Measurements from ENCODE around the gene MINDY4B. TPM values are rescaled to one million over a fixed set of nuclear protein-coding genes. Genes with fewer than 3 reads are reported as not detected.

MINDY4B gene
- total and polyA plus RNA-seq, 2 experiments from 2014 or later, result not detected

DNA sequence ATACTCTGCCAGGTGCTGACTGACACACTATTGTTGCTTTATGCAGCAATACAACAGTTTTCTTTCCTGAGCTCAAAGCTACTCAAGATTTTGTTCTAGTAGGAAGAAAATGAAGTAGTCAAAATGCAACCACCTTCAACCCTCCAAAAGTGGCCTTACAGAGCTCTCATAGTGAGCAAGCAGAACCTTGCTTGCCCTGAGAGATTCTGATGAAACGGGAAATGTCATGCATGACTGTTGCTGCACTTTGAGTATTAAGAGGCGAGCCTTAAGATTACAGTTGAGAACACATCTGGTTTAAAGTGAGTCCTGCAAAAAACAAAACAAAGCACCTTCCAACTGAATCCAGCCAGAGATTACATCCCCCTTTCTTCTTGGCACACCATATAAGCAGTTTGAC is 29.7 kb downstream of the MINDY4B start:
- Histone ChIP-seq H2AFZ (peak overlapping the region; percentile 76; the same call in 1 of the 2 replicates), H4K20me1 (replicated peaks; ENCODE audit: insufficient read depth) (no peaks in the 10 kb centered on the region), H3K79me2 (replicated peaks; ENCODE audit: insufficient read depth) (no peaks in the 10 kb centered on the region), H3K4me3 (no peak overlapping the region), H3K4me2 (no peak overlapping the region), H3K9me2 (ENCODE audit: insufficient read depth) (no peaks in the 10 kb centered on the region), H3F3A (replicated peaks; ENCODE audit: low read depth) (no peaks in the 10 kb centered on the region), H3K27me3 (ENCODE audit: insufficient read depth) (no peaks in the 10 kb centered on the region), H3K27ac (ENCODE audit: low read depth) (no peak overlapping the region), H3K36me3 (ENCODE audit: insufficient read depth) (no peaks in the 10 kb centered on the region), H3K4me1 (ENCODE audit: insufficient read depth) (no peaks in the 10 kb centered on the region)
- Mint-ChIP-seq H3K27me3 (ENCODE audit: insufficient read depth, low read depth, poor library complexity) (no peaks in the 10 kb centered on the region), H3K9me3 (no peaks in the 10 kb centered on the region), H3K4me3 (no peak overlapping the region), H3K27ac (no peak overlapping the region), H3K4me1 (no peaks in the 10 kb centered on the region), H3K36me3 (ENCODE audit: low read depth) (no peaks in the 10 kb centered on the region)
- ATAC-seq, result no peak
- DNase-seq (ENCODE audit: low spot score), result no peak
- no peak for TF ChIP-seq ZNF331 (CRISPR knock-in tag; IDR thresholded peaks at IDR 0.05; ENCODE audit: low read depth)
- no peak for TF ChIP-seq ZNF114 (CRISPR knock-in tag; IDR thresholded peaks at IDR 0.05)
- no peak for TF ChIP-seq POLR2AphosphoS5 (IDR thresholded peaks at IDR 0.05; ENCODE audit: low read depth)
- TF ChIP-seq CREB1 (CRISPR knock-in tag; IDR thresholded peaks at IDR 0.05; ENCODE audit: low read depth), result no peak
- no peak for TF ChIP-seq STAT1 (IDR thresholded peaks at IDR 0.05; ENCODE audit: unreplicated experiment)
- TF ChIP-seq EZH2 (IDR thresholded peaks at IDR 0.05; ENCODE audit: low read depth, unreplicated experiment), result no peak
- TF ChIP-seq, protein P1, sequence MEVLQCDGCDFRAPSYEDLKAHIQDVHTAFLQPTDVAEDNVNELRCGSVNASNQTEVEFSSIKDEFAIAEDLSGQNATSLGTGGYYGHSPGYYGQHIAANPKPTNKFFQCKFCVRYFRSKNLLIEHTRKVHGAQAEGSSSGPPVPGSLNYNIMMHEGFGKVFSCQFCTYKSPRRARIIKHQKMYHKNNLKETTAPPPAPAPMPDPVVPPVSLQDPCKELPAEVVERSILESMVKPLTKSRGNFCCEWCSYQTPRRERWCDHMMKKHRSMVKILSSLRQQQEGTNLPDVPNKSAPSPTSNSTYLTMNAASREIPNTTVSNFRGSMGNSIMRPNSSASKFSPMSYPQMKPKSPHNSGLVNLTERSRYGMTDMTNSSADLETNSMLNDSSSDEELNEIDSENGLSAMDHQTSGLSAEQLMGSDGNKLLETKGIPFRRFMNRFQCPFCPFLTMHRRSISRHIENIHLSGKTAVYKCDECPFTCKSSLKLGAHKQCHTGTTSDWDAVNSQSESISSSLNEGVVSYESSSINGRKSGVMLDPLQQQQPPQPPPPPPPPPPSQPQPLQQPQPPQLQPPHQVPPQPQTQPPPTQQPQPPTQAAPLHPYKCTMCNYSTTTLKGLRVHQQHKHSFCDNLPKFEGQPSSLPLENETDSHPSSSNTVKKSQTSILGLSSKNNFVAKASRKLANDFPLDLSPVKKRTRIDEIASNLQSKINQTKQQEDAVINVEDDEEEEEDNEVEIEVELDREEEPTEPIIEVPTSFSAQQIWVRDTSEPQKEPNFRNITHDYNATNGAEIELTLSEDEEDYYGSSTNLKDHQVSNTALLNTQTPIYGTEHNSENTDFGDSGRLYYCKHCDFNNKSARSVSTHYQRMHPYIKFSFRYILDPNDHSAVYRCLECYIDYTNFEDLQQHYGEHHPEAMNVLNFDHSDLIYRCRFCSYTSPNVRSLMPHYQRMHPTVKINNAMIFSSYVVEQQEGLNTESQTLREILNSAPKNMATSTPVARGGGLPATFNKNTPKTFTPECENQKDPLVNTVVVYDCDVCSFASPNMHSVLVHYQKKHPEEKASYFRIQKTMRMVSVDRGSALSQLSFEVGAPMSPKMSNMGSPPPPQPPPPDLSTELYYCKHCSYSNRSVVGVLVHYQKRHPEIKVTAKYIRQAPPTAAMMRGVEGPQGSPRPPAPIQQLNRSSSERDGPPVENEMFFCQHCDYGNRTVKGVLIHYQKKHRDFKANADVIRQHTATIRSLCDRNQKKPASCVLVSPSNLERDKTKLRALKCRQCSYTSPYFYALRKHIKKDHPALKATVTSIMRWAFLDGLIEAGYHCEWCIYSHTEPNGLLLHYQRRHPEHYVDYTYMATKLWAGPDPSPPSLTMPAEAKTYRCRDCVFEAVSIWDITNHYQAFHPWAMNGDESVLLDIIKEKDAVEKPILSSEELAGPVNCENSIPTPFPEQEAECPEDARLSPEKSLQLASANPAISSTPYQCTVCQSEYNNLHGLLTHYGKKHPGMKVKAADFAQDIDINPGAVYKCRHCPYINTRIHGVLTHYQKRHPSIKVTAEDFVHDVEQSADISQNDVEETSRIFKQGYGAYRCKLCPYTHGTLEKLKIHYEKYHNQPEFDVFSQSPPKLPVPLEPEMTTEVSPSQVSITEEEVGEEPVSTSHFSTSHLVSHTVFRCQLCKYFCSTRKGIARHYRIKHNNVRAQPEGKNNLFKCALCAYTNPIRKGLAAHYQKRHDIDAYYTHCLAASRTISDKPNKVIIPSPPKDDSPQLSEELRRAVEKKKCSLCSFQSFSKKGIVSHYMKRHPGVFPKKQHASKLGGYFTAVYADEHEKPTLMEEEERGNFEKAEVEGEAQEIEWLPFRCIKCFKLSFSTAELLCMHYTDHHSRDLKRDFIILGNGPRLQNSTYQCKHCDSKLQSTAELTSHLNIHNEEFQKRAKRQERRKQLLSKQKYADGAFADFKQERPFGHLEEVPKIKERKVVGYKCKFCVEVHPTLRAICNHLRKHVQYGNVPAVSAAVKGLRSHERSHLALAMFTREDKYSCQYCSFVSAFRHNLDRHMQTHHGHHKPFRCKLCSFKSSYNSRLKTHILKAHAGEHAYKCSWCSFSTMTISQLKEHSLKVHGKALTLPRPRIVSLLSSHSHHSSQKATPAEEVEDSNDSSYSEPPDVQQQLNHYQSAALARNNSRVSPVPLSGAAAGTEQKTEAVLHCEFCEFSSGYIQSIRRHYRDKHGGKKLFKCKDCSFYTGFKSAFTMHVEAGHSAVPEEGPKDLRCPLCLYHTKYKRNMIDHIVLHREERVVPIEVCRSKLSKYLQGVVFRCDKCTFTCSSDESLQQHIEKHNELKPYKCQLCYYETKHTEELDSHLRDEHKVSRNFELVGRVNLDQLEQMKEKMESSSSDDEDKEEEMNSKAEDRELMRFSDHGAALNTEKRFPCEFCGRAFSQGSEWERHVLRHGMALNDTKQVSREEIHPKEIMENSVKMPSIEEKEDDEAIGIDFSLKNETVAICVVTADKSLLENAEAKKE (CRISPR knock-in tag; IDR thresholded peaks at IDR 0.05), result no peak
- TF ChIP-seq JUNB (IDR thresholded peaks at IDR 0.05; ENCODE audit: unreplicated experiment), result no peak
- no peak for TF ChIP-seq NANOG (IDR thresholded peaks at IDR 0.05; ENCODE audit: borderline replicate concordance)
- no peak for TF ChIP-seq REST (IDR thresholded peaks at IDR 0.05; ENCODE audit: unreplicated experiment)
- TF ChIP-seq, protein P2, sequence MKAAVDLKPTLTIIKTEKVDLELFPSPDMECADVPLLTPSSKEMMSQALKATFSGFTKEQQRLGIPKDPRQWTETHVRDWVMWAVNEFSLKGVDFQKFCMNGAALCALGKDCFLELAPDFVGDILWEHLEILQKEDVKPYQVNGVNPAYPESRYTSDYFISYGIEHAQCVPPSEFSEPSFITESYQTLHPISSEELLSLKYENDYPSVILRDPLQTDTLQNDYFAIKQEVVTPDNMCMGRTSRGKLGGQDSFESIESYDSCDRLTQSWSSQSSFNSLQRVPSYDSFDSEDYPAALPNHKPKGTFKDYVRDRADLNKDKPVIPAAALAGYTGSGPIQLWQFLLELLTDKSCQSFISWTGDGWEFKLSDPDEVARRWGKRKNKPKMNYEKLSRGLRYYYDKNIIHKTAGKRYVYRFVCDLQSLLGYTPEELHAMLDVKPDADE (IDR thresholded peaks at IDR 0.05), result no peak
- no peak for TF ChIP-seq CTCF (conservative IDR thresholded peaks at IDR 0.05; ENCODE audit: low read depth in 2 of 2)
- no peak for TF ChIP-seq EZH2phosphoT487 (IDR thresholded peaks at IDR 0.05; ENCODE audit: unreplicated experiment)

Data from GM23338 (cell line).